ENCODE data around the gene DCC. TPM values are rescaled to one million over a fixed set of nuclear protein-coding genes. Genes with fewer than 3 reads are reported as not detected.

Gene DCC
- total and polyA plus RNA-seq, 2 of the 8 experiments (the other 6 are each of a cell fraction or from before 2014, with no cell fraction given), result 0.14 to 1.4 TPM

DNA sequence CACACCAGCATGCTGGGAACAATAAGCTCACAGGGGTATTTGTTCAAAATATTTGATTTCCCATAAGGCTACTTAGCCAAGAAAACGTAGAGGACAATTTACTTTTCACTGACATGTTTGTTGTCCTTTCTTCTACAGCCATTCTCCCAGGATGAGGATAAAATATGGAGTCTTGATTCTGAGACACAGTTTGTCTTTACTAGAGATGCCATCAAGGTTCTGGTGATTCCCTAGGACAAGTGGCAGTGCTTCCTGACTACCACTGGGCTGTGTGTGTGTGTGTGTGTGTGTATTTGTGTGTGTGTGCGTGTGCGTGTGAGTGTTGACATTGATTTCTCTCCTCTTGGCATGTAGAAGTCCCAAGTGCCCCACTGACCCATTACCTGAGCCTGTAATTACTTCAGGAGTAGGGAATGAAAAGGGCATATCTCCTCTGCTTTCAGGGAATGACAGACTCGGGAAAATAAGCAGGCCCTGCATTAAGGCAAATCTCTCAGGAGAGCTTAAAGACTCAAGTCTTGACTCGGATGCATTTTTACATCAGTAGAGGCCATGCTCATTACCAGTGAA is 761.6 kb downstream of the DCC start (continued):
- TF ChIP-seq USF2 (IDR thresholded peaks at IDR 0.05; ENCODE audit: low read length) (no peak), SP4 (IDR thresholded peaks at IDR 0.05; ENCODE audit: low read length) (no peak), MAFK (IDR thresholded peaks at IDR 0.05; ENCODE audit: low read depth, low read length) (no peak), SUZ12 (IDR thresholded peaks at IDR 0.05; ENCODE audit: low read length) (no peak), POLR2A (IDR thresholded peaks at IDR 0.05; ENCODE audit: control extremely low read depth in 1 of 2, low read depth in 2 of 2, low read length in 2 of 2) (no peak), KDM1A (IDR thresholded peaks at IDR 0.05; ENCODE audit: borderline replicate concordance, low read length) (no peak)

Data from H1 (cell line).